Middle frontal gyrus (tissue), 1 donor: Measurements from ENCODE around the gene GPR78.

Experiments
- DNase-seq: peaks from one replicate; pipeline ENCODE4 v3.0.0-alpha.2; 2015; ENCODE audit warnings: low spot score; ENCODE audit errors: extremely low spot score

GPR78 gene, protein sequence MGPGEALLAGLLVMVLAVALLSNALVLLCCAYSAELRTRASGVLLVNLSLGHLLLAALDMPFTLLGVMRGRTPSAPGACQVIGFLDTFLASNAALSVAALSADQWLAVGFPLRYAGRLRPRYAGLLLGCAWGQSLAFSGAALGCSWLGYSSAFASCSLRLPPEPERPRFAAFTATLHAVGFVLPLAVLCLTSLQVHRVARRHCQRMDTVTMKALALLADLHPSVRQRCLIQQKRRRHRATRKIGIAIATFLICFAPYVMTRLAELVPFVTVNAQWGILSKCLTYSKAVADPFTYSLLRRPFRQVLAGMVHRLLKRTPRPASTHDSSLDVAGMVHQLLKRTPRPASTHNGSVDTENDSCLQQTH

DNA sequence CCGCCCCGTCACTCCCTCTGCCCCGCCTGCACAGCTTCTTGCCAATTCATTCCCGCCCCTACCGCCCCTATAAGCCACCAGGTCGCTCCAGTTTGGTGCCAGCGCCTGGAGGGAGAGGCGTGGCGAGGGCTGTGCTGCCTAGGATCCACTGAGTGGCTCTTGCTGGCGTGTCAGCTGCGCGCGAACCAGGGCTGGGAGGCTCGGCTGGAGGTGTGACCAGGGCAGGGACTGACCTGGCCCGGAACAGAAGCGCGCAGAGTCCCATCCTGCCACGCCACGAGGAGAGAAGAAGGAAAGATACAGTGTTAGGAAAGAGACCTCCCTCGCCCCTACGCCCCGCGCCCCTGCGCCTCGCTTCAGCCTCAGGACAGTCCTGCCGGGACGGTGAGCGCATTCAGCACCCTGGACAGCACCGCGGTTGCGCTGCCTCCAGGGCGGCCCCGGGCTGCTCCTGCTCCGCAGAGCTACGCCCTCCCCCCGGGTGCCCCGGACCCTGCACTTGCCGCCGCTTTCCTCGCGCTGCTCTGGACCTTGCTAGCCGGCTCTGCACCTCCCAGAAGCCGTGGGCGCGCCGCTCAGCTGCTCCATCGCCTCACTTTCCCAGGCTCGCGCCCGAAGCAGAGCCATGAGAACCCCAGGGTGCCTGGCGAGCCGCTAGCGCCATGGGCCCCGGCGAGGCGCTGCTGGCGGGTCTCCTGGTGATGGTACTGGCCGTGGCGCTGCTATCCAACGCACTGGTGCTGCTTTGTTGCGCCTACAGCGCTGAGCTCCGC, at the start of gene GPR78:
Gene GPR78, plus strand, starts transcription at position 72 of the 773 bp plus-strand sequence. Its CDS starts 591 bp downstream, at position 663.
- no peak for DNase-seq

DNA sequence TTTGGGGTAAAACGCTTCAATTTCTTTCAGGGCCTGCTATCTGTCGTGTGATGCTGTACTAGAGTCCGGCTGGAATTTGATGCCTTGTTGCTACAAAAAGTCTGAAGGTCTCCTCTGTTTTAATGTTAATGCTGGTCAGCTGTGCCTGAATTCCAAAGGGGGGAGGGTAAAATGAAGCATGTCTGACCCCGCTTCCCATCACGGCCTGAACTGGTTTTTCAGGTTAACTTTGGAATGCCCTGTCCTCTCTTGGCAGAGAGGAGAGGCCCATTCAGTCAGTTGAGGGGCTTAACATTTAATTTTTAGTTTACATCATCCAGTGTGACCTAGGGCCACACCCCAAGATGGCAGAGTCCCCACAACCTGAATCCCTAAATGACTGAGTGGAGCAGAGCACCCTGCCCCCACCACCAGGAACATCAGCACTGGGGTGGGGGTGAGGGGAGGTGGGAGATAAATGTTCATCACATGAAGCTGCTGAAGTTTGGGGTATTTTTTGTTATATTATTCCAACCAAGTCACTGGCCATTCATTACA, 47.9 kb upstream of the GPR78 start:
- no peak for DNase-seq

DNA sequence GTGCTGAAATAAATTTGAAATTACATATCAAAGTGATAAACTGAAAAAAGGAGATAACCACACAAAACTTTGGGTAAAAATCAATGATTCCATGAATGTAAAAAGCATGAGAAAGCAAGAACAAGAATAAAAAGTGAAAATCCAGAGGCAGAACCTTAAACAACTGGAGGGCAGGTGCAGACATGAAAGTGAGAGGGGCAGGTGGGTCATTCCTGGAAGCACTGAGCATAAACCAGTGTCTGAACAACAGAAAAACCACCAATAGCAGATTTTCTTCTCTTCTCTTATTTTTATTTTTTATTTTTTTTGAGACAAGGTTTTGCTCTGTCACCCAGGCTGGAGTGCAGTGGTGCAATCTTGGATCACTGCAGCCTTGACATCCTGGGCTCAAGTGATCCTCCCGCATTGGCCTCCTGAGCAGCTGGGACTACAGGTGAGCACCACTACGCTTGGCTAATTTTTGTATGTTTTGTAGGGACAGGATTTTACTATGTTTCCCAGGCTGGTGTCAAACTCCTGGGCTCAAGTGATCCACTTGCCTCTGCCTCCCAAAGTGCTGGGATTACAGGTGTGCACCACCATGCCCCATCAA, 46.8 kb upstream of the GPR78 start:
- DNase-seq = no peak

DNA sequence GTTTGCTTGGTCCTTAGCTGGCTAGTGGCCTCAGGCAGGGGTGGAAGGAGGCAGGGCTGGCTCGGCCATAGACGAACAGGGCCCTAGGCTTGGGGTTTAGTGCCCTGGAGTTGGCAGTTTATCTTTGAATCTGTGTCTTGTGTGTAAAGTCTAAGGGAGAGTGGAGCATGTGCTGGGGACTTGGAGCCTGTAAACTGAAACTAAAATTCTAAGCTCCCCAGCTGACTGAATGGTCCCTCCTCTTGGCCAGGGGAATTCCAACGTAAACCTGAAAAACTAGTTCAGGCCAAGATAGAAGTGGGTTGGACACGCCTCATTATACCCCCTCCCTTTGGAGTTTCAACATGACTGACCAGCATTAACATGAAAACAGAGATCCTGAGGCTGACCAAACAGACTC, 46.1 kb upstream of the GPR78 start:
- DNase-seq = no peak

DNA sequence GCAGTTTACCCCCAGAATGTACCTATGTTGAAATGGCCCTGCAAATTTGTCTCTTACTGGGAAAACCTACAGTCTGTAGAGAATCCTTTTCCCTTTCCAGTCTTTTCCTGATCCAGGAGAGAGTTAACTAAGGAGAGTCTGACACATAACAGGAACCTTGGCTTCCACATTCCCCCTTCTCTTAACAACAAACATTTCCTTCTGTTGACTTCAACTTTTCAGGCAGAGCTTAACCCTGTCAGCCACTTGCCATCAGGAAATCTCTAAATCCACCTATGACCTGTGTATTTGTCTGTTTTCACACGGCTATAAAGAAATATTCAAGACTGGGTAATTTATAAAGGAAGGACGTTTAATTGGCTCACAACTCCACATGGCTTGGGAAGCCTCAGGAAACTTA, 45.6 kb upstream of the GPR78 start:
- no peak for DNase-seq

DNA sequence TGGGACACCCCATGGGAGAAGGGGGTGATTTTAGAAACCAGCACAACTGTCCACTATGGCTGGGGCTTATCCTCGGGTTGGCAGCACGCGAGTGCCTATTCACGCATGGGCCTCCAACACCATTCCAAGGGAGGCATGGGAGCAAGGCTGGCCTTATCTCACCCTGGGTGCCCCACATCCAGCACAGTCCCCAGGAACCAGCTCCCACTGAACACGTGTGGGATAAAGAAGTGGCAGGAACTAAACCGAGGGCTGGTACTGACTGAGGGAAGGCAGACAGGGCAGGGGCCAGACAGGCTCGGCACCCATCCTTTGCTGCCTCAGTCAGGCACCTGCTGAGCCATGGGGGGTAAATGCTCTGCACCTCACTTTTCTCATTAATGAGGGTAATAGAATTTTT, 43.7 kb upstream of the GPR78 start:
- no peak for DNase-seq

DNA sequence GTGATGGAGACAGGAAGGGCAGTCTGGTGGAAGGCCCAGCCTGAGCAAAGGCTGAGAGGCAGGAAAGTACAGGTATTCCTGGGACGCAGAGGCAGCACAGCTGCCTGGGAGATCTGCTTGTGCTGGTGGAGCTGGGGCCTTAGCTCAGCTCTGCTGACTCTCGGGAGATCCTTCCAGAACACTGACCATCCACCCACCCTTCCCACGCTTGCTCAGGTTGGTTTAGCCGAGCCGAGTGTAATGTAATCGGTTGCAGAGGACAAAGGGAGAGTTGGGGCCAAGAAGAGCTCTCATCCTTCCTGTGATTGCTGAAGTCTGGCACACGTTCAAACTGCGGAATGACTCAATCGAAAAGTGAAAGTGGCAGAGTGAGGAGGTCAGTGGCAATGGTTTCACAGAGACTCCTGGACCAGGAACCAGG, 43.1 kb upstream of the GPR78 start:
- DNase-seq = no peak

DNA sequence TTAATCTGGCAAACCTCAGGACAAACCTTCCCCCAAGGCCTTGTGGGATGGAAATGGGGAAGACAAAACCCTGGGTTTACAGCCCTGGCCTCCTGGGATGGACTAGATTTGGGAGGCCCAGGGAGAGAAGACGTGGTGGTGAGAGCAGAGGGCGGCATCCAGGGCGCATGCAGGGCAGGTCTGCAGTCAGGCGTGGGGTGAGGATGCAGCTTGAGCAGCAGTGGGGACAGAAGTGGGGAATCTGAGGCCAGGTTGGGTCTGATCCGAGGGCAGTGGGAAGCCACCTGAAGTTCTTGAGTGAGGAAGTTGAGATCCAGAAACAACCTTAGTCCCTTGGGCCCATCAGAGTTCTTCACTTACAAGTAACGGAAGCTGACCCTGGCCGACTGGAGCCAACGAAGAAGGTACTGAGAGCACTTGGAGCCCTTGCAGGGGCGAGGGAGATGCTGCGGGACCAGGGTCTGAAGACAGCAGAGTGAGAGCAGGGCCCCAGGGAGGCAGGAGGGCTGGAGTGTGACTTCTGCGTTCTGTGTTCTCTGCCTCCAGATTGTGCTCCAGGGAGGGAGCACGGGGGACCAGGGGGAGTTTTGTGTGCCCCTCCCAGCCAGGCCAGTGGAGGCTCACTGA, 42.0 kb upstream of the GPR78 start:
- DNase-seq = no peak

DNA sequence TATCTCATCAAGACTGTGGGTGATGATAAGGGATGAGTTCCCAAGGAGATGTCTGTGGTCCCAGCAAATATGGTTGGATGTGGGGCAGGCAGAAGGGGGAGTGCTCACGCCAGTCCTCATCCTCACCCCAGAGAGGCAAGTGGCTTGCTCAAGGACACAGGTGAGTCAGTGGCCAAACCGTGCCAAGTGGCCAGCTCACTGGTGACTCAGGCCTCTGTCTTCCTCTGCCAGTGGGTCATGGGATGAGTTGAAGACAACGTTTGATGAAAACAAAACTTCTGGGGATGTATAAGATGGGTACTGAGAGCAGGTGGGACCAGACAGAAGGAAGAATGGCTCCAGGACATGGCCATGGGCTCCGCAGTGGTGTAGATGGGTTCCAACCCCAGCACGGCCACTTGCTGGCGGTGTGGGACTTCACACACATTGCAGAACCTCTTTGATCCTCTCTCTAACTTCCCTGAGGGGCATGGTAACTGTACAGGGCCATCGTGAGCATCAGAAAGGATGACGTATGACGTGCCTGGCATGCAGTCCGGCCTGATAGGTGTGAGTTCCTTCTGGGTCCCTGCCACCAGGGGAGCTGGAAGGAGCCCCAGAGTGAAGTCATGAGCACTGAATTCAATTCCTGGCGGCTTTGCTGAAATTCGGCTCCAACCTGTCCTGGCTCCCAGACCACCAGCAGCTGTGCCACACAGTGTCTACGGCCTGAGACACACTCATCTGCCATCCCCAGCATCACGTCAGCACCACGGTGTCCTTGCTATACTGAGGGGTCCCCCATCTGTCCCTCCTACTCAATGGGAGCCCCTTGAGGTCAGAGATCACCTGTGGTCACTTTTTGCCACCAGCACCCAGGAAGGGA, 41.3 kb upstream of the GPR78 start:
- no peak for DNase-seq

DNA sequence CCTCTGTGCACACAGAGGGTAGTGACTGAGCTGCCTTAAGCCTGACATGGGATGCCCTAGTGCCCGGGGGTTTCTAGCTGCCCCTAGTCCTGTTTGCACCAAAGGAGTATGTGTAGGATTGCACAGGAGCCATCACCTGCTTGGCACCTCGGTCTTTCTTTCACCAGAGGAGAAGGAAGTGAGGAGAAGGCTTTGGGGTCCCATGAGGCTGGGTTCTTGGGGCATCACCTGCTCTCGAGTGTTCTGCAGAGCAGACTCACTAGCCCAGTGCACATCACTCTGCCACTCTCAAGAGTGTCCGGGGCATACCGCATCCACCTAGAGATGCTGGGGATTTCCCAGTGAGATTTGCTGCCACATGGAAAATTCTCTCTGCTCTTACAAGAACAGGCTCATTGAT, 40.5 kb upstream of the GPR78 start:
- DNase-seq = no peak

DNA sequence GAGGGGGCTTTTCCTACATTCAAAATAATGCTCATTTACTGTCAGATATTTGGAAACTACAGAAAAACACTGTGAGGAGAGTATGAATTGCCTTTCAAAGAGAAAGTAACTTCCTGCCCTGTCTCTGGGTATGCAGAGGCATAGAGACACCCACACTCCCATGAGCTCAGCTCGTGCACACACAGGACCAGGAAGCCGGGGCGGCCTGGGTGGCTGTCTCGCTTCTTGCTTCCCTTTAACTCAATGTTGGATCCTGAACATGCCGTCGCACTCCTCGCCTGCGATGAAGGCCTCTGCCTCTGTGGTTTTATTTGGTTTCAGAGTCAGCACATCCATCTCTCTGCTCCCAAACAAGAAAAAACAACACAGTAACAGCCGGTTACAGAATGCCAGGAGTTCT, 40.1 kb upstream of the GPR78 start:
- DNase-seq = no peak

DNA sequence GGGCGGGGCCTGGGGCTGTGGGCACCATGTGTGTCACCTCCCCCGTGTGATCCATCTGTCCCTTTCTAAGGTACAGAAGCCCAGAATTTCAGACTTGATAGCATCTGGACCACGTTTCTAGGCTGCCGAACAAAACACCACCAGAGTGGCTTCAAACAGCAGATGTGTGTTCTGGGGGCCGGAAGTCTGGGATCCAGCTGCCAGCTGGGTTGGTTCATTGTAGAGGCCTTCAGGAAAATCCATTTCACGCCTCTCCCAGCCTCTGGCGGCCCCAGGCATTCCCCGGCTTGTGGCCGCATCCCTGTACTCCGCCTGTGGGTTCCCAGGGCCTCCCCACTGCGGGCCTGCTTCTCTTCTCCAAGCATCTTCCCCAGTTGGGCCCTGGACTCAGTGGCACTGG, 39.6 kb upstream of the GPR78 start:
- DNase-seq = no peak

DNA sequence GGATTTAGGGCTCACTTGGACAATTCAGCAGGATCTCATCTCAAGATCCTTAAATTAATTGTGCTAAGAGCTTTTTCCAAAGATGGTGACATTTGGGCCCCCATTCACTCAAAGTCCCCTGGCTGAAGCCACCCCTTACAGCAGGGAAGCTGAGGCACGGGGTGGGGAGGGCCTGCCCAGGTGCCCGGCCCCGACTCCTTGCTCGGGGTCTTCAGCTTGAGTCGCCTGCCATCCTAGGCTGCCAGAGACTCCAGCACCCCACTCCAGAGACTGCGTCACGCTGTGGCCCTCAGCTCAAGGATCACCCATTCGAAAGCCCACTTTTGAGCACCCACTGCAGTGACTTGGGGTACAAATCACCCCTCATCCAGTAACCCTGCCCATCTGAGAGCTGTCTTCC, 39.2 kb upstream of the GPR78 start:
- DNase-seq = no peak

DNA sequence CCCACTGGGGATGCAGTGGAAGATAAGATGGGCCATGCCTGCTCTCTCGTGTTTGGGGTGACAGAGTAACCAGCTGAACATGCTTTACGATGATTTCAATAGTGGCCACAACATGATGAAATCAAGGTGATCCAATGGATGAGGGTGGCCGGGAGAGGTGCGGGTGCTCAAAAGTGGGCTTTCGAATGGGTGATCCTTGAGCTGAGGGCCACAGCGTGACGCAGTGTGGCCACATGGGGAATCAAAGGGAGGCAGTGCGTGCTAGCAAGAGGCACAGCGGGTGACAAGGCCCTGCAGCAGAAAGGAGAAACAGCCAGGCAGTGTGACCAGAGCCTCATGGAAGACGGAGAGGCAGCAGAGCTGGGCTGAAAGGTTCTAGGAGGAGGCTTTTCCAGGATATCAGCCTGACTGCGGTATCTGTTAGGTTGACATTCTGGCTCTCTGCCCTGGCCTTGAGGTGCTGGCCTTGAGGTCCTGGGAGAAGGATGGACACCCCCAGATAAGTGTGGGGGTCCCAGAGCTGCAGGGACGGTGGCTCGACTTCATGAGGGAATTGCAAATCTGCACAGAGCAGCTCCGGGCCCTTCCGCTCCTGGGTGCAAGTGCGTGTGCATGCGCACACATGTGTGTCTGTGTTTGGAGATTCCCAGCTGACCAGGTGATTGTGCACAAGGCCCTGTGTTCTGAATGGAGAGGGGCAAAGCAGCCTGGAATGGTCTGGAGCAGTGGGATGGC, 38.0 kb upstream of the GPR78 start:
- DNase-seq = no peak

DNA sequence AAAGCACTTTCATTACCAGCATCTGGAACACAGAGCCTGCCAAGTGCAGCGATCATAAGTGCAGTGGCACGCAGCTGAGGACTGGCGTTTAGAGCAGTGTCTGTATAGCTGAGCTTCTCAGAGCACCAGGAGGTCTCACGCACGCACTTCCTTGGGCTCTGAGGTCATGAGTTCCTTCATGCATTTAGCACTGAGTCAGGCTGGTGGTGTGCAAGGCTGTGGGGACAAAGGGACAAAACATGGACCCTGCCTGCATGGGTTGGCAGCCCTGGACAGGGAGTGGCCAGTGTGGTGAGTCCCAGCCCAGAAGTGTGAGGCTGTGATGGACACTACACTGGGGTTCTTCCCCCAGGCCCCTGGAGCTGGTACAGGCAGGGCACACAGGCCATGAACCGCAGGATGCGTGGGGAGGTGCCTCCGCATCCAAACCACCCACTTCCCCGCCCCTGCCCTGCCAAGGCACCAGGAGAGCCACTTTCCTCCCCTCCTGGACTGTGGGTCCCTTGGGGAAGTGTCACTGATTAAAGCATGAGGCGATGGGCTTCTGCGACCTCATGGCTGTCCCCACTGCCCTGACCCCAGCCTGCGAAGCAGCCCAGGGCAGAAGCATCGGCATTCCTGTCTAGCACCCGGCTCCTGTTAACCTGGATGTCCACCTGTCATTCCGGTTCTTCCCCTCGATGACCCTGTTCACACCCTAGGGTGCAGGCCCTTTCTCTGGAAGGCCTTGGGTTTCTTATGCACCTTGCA, 37.2 kb upstream of the GPR78 start:
- no peak for DNase-seq

DNA sequence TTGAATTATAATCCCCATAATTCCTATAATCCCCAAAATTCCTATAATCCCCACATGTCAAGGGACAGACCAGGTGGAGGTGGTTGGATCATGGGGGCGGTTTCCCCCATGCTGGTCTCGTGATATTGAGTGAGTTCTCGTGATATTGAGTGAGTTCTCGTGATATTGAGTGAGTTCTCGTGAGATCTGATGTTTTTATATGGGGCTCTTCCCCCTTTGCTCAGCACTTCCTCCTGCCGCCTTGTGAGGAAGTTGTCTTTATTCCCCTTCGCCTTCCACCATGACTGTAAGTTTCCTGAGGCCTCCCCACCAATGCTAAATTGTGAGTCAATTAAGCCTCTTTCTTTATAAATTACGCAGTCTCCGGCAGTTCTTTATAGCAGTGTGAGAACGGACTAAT, 36.6 kb upstream of the GPR78 start:
- no peak for DNase-seq

DNA sequence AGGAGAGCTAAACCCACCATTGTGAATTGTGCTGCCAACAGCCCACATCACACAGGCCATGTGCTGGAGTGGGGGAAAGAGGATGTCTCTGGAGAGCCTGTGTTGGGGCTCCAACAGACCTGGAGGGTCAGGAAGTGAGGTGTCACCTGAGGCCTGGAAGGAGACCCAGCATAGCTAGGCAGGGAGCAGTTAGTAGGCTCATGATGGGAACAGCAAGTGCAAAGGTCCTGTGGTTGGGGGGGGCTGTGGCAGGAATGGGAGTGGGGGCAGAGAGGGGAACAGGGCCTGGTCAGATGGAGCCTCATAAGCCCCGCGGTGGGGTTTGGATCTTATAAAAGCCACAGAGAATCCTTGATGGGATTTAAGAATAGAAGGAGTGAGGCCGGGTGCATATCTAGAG, 35.9 kb upstream of the GPR78 start:
- DNase-seq = no peak

DNA sequence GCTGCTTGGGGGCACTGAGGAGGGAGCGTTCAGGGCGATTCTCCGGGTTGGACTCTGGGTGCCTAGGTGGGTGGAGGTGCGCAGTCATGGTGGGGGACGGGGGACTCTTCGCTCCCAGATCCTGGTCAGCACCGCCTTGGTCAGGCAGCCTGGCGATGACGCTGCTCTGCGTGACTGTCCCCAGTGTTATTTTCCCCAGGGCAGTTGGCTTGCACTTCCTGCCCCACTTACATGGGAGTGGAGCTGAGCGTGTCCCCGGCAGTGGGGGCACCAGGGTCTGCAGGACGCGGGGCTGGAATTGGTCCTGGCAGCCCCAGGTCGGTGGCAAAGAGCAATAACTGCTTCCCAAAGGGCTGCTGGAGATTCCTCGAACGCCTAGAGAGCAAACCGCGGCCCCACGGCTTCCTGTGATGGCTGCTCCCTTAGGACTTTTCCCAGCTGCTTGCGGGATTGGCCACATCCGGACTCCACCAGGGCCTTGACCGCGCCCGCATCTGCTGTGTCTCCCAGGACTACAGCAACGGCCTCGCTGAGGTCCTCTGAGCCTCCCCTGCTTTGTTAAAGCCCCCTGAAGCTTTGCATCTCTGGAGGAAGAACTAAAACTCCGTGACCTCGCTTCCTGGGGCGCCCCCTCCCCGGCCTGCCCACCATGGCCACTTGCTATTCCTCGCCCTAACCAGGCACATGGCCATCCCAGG, 35.3 kb upstream of the GPR78 start:
- no peak for DNase-seq

DNA sequence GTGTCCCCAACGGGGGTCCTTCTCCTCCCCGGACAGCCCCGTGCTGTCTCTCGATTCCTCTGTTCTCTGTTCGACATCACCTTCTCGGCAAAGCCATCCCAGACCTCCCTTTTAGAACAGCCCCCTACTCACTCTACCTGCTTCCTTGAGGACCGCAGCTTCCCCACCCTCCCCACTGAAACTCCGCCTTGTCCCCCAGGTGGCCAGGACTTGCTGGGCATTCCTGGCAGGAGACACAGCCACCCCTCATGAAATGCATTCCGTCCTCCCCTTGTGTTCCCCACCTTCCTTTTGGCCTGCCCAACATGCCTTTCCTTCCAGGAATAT, 34.8 kb upstream of the GPR78 start:
- DNase-seq = no peak
